HepG2 (cell line): ENCODE results near the gene PRMT7. TPM values are rescaled to one million over a fixed set of nuclear protein-coding genes. Genes with fewer than 3 reads are reported as not detected.

ENCODE experiments used
- CHCHD3 ChIP-seq: sonication (generic); formaldehyde crosslinking; IDR thresholded peaks from 2 replicates; pipeline ENCODE4 v1.8.0; 2022; ENCODE audit warnings: mild to moderate bottlenecking, missing genetic modification reagents, moderate library complexity
- CTCF ChIP-seq: sonication (generic); formaldehyde crosslinking; IDR thresholded peaks from 2 replicates; pipeline ENCODE4 v1.5.0; 2020; ENCODE audit warnings: mild to moderate bottlenecking, missing genetic modification reagents, moderate library complexity
- E2F2 ChIP-seq: sonication (generic); formaldehyde crosslinking; IDR thresholded peaks from 2 replicates; pipeline ENCODE4 v1.4.0; 2020; ENCODE audit warnings: missing genetic modification reagents, borderline replicate concordance
- HOMEZ ChIP-seq: IDR thresholded peaks from 2 replicates; pipeline ENCODE4 v1.6.1; 2016; ENCODE audit warnings: low read depth
- NPAS2 ChIP-seq: sonication (generic); formaldehyde crosslinking; IDR thresholded peaks from 2 replicates; pipeline ENCODE4 v1.8.0; 2022; ENCODE audit warnings: mild to moderate bottlenecking, missing genetic modification reagents, borderline replicate concordance
- SNRNP70 ChIP-seq: fragments of 200-400 bp; formaldehyde crosslinking; IDR thresholded peaks from 2 replicates; pipeline ENCODE4 v1.6.1; 2017; ENCODE audit warnings: mild to moderate bottlenecking, low read depth, low read length, moderate library complexity
- THYN1 ChIP-seq: sonication (generic); formaldehyde crosslinking; IDR thresholded peaks from 2 replicates; pipeline ENCODE4 v1.8.1; 2023; ENCODE audit warnings: low read depth, mild to moderate bottlenecking, moderate library complexity, missing genetic modification reagents, borderline replicate concordance
- ZBTB37 ChIP-seq: sonication (generic); formaldehyde crosslinking; IDR thresholded peaks from 2 replicates; pipeline ENCODE4 v1.4.0; 2020; ENCODE audit warnings: mild to moderate bottlenecking, missing genetic modification reagents
- ZHX1 ChIP-seq: sonication (generic); formaldehyde crosslinking; IDR thresholded peaks from 2 replicates; pipeline ENCODE4 v1.8.1; 2022; ENCODE audit warnings: low read depth, mild to moderate bottlenecking, missing genetic modification reagents
- ZNF143 ChIP-seq: sonication (generic); formaldehyde crosslinking; IDR thresholded peaks from 2 replicates; pipeline ENCODE4 v1.4.0; 2020; ENCODE audit warnings: missing genetic modification reagents
- ZNF3 ChIP-seq: IDR thresholded peaks from 2 replicates; pipeline ENCODE4 v1.7.0; 2017; ENCODE audit warnings: inconsistent platforms
- ZNF33A ChIP-seq: sonication (generic); formaldehyde crosslinking; IDR thresholded peaks from 2 replicates; pipeline ENCODE4 v1.5.1; 2020; ENCODE audit warnings: missing genetic modification reagents, mild to moderate bottlenecking, moderate library complexity, borderline replicate concordance
- ZNF557 ChIP-seq: sonication (generic); formaldehyde crosslinking; IDR thresholded peaks from 2 replicates; pipeline ENCODE4 v1.4.0; 2020; ENCODE audit warnings: missing genetic modification reagents
- ZNF615 ChIP-seq: sonication (generic); formaldehyde crosslinking; IDR thresholded peaks from 2 replicates; pipeline ENCODE4 v1.5.0; 2020; ENCODE audit warnings: mild to moderate bottlenecking, missing genetic modification reagents, borderline replicate concordance
- ZNF777 ChIP-seq: sonication (generic); formaldehyde crosslinking; IDR thresholded peaks from 2 replicates; pipeline ENCODE4 v1.4.0; 2020; ENCODE audit warnings: missing genetic modification reagents
- ZSCAN9 ChIP-seq: IDR thresholded peaks from 2 replicates; pipeline ENCODE4 v1.6.1; 2016; ENCODE audit warnings: borderline replicate concordance
- polyA plus RNA-seq, 8 experiments: library from polyadenylated mRNA; depleted of rRNA in 3 of 8; stranded (reverse) in 7 of 8; unstranded in 1 of 8; fragments of >200 nt; fragmentation: Illumina TruSeq in 4 of 8; extraction: Trizol in 4 of 8; gene quantifications; 2 replicates each; pipeline versions ENCODE4 v1.2.1 to v1.2.3, GENCODE V29; 2011 to 2016; ENCODE audit warnings: low read depth in 4 of 8, missing spikeins in 1 of 8, mixed read lengths in 1 of 8; ENCODE audit not compliant: insufficient read depth in 1 of 8
- total RNA-seq, 5 experiments: library from RNA; depleted of rRNA; stranded (reverse); fragments of >200 nt; fragmentation: Illumina TruSeq; extraction: Trizol; gene quantifications; 2 replicates each; pipeline ENCODE4 v1.2.3, GENCODE V29; 2016; ENCODE audit warnings: low read depth in 1 of 5

The PRMT7 gene
- total and polyA plus RNA-seq, 2 of the 13 experiments (the other 11 are each of a cell fraction or from before 2014, with no cell fraction given) = 47.5 to 55.0 TPM

GRCh38 chr16:68328151-68328859, 17.5 kb downstream of the PRMT7 start (continued):
- TF ChIP-seq ZHX1 (no peak), NPAS2 (CRISPR knock-in tag) (no peak), ZNF3 (no peak), CHCHD3 (CRISPR knock-in tag) (no peak), ZNF143 (CRISPR knock-in tag) (no peak), CTCF (CRISPR knock-in tag) (peak; percentile 96), ZNF557 (no peak), ZNF33A (CRISPR knock-in tag) (no peak), THYN1 (CRISPR knock-in tag) (no peak), E2F2 (CRISPR knock-in tag) (no peak), SNRNP70 (no peak), HOMEZ (CRISPR knock-in tag) (no peak), ZSCAN9 (CRISPR knock-in tag) (peak; percentile 39; the same call in 1 of the 2 replicates), ZNF615 (CRISPR knock-in tag) (no peak), ZNF777 (CRISPR knock-in tag) (no peak), ZBTB37 (CRISPR knock-in tag) (peak; percentile 65; the same call in 1 of the 2 replicates)
